ENCODE results near the gene TMEM62.

DNA sequence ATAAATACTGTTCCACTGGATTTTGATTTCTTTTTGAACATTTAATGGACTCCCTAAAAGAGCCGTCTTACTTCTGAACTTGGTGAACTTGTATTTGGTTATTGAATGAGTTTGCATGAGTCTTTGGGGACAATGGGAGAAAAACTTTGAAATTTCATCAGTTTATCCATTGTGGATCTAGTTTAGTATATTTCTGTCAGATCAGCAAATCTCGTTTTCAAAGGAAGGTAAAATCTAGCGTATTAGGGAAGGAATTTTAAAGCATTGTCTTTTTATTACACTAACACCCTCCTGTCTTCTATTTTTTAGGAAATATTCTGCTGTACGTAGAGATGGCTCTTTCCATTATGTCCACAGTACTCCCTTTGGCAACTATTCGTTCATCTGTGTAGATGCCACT, 12.8 kb downstream of the TMEM62 start:
- TF ChIP-seq CTCF (IDR thresholded peaks at IDR 0.05) (no peak), JUN (IDR thresholded peaks at IDR 0.05) (no peak), RFX5 (IDR thresholded peaks at IDR 0.05) (no peak), ZC3H11A (IDR thresholded peaks at IDR 0.05) (no peak), KDM1A (IDR thresholded peaks at IDR 0.05; ENCODE audit: low read depth) (no peak), JUNB (IDR thresholded peaks at IDR 0.05) (no peak), POLR2A (IDR thresholded peaks at IDR 0.05; ENCODE audit: low read length) (no peak), E2F6 (IDR thresholded peaks at IDR 0.05; ENCODE audit: borderline replicate concordance, low read depth) (no peak), SMC3 (IDR thresholded peaks at IDR 0.05) (no peak), KDM5A (IDR thresholded peaks at IDR 0.05) (no peak)
